HG03378 (cell line): ENCODE data around the gene COX6A2.
"Not testable (repeated sequence)": the region's sequence is repeated elsewhere in the genome, so short reads cannot be mapped to it uniquely, and the experiment has no call there.

Source experiments
- ATAC-seq: cut with Tn5 transposase; IDR thresholded peaks from one replicate; pipeline ENCODE4 v1.9.1; 2021; ENCODE audit warnings: mild to moderate bottlenecking, moderate library complexity; ENCODE audit not compliant: unreplicated experiment

The COX6A2 gene

DNA sequence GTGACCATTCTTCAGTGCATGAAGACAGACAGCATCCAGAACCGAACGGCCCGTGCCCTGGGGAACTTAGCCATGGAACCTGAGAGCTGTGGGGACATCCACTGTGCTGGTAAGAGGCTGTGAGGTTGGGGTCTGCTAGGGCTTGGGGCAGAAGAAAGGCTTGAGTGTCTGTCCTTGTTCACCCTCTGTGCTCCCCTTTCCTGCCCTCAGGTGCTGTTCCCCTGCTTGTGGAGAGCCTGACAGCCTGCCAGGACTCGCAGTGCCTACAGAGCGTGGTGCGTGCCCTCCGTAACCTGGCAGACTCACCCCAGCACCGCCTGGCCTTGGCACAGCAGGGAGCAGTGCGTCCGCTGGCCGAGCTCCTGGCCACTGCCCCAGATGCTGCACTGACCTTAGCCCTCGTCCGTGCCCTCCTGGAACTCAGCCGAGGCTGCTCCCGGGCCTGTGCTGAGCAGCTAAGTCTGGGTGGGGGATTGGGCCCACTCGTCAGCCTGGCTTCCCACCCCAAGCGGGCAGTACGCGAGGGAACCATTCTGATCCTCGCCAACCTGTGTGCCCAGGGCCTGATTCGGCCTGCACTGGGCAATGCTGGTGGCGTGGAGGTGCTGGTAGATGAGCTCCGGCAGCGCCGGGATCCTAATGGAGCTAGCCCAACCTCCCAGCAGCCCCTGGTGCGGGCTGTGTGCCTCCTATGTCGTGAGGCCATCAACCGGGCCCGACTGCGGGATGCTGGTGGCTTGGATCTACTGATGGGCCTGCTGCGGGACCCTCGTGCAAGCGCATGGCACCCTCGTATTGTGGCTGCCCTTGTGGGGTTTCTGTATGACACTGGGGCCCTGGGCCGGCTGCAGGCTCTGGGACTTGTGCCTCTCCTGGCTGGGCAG, 34.0 kb upstream of the COX6A2 start:
- ATAC-seq: no peak

DNA sequence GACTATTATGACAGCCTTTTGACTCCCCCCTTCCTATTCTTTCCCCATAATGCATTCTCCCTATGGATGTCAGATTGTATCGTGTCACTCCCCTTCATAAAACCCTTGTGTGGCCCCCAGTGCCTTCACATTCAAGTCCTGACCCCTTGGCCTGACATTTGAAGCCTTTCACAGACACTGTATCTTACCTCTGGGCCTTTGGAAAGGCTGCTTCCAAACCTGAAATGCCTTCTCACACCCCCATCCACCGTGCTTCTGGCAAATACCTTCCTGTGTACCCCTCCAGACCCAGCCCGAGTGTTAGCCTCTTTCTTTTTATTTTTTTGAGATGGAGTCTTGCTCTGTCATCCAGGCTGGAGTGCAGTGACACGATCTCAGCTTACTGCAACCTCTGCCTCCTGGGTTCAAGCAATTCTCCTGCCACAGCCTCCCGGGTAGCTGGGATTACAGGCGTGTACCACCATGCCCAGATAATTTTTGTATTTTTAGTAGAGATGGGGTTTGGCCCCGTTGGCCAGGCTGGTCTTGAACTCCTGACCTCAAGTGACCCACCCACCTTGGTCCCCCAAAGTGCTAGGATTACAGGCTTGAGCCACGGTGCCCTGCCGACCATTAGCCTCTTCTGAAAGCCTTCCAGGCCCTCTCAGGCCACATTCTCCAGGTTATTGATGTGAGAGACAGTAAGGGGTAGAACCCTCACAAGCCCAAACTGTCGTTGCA, 33.2 kb upstream of the COX6A2 start:
- no peak for ATAC-seq

DNA sequence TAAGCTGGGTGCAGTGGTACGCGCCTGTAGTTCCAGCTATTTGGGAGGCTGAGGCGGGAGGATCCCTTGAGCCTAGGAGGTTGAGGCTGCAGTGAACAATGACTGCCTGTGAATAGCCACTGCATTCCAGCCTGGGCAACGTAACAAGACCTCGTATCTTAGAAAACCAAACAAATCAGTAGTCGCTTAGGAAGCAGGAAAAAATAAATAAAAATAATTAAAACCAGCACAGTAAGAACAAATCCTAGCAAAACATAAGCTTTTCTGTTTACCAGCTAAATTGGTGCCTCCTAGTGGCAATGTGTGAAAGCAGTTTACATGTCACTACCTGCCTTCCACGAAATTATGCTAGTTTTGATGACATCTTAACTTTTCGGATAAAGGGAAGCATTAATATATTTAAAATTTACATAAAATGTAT, 32.4 kb upstream of the COX6A2 start:
- ATAC-seq: no peak

DNA sequence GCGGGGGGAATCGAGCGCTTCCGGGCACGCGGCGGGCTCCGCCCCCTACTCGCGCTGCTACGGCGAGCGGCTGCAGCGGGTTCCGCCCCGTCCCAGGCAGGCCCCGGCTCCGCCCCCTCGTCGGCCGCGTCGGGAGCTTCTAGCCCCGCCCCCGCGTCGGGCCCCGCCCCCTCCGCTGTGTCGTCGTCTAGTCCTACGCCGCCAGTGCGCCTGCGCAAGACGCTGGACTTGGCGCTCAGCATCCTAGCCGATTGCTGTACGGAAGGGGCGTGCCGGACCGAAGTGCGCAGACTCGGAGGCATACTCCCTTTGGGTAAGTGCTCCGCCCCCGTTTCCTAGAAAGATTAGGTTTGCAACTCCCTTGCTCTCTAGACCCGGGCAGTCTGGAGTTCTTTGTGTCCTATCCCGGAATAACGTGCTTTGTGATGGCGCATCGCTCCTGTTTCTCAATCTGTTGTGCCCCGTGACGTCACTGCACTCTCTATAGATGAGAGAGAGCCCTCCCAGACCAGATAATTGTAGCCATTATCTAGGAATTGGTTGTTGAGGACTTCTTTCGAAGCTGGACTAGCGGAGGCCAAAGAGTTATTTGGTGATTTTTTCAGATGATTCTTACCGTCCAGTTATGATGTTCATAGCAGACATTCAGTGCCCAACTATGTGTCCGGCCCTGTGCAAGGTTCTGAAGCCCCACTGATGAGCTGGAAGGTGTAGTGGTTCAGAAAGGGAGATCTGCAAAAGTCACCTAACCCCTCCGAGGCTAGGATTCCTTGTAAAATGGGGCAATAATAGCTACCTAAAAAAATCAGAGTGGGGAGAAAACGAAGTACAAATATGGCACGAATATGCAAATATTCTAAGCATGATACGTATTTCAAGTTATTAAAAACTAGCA, 31.8 kb upstream of the COX6A2 start:
- ATAC-seq: peak; percentile 57

DNA sequence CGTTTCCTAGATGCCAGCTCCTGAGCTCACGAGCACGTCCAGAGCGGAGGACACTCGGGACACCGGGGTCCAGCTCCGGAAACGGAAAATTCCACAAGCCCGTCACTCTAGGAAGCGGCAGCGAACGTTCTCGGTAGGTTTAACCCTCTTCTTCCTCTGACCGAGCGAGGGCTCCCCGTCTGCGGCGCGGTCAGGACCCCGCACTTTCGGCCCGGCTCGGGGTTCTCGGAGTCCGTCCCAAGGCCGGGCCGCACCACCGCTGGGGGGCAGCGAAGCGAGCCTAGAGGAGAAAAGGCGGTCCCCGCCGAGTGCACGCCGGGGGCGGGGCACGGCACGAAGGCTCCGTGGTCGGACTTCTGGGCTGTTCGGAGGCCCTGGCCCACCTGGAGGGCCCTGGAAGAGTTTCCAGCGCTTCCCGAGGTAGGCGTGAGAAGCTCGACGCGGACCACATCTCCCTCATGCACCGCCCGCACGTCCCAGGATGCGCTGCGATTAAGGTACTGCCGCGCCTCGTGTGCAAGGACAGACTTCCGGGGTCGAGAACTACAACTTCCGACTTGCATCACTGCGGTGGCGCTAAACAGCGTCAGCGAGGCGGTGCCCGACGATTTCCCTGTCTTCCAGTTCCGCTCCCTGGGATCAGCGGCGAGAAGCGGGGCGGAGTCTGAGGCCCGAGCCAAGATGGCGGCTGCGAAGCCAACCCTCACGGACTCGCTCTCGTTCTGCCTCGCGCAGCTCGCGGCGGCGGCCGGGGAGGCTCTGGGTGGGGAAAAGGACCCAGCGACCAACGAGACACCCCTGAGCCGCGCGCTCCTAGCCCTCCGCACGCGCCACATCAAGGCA, 30.9 kb upstream of the COX6A2 start, which contains the start of gene ARMC5:
Gene ARMC5, plus strand, starts transcription at position 658 of the 843 bp plus-strand sequence. Its CDS starts 24 bp downstream, at position 682.
- peak; percentile 73 for ATAC-seq

DNA sequence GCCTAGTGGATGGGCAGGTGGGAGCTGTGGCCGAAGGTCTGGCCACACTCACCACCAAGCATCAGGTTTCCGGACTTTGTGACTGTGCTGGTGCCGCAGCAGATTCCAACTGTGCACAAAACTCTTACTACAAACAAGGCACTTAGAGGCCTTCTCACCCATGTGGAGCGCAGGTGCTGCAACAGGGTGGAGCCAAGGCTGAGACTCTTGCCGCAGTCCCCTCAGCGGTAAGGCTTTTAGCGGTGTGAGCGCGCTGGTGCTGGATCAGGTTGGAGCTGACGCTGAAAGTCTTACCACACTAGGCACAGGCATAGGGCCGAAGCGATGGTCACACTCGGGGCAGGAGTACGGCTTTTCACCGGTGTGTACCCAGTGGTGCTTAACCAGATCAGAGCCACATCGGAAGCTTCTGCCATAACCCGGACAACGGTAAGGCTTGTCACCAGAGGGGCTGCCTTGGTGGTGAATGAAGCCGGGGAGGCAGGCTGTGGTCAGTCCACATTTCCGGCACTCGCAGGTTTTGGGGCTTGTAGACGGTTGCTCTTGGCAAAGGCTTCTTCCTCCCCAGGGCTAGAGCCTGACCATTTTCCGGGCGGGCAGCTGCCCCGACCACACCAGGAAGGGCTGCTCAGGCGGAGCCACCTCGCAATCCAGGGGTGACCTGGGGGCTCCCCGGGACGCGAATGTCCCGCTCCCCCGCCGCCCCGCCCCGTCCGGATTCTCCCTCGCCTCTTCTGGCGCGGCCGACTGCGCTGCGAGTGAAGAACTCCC, 30.1 kb upstream of the COX6A2 start:
- ATAC-seq: peak; percentile 4

DNA sequence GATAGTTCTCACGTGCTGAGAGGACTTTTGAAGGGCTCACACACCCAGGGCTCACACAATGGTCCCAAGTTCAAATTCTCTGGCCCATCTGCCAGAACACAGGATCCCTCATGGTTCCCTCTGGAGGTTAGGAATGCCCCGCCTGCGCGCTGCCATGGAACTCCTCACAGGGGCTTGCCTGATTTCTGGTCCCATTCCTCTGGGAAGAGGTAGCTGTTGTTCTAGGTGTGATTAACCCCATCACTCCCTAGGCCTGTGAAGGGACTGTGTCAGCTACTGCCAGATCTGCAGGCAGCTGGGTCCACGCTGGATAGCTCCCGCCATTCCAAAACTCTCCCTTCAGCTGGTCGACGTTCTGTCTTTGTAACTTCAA, 28.8 kb upstream of the COX6A2 start:
- no peak for ATAC-seq

DNA sequence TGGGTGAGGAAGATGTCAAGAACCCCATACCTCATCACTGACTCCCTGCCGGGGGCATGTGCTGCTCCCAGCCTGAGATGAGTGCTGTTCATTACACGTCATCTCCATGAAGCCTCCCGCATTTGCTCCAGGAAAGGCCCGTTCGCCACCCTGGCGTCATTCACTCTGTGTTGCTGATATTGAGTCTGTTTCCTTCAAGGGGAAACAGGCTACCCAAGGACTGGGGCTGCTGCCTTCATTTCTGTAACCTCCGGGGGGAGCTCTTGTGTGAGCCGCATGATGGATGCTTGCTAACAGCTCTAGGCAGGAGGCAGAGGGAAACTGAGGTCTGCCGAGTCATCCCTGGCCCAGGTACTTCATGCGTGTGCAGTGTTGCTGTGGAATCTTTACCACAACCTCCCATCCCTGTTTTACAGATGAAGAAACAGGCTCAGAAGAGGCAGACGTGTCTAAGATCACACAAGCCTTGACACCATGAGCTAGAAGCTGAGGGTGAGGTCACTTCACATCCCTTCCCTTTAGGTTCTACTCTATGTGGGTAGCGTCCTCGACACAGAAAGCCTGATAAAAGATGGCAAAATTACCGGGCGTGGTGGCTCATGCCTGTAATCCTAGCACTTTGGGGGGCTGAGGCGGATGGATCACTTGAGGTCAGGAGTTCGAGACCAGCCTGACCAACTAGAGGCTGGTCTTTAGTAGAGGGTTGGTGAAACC, 27.6 kb upstream of the COX6A2 start:
- no peak for ATAC-seq

DNA sequence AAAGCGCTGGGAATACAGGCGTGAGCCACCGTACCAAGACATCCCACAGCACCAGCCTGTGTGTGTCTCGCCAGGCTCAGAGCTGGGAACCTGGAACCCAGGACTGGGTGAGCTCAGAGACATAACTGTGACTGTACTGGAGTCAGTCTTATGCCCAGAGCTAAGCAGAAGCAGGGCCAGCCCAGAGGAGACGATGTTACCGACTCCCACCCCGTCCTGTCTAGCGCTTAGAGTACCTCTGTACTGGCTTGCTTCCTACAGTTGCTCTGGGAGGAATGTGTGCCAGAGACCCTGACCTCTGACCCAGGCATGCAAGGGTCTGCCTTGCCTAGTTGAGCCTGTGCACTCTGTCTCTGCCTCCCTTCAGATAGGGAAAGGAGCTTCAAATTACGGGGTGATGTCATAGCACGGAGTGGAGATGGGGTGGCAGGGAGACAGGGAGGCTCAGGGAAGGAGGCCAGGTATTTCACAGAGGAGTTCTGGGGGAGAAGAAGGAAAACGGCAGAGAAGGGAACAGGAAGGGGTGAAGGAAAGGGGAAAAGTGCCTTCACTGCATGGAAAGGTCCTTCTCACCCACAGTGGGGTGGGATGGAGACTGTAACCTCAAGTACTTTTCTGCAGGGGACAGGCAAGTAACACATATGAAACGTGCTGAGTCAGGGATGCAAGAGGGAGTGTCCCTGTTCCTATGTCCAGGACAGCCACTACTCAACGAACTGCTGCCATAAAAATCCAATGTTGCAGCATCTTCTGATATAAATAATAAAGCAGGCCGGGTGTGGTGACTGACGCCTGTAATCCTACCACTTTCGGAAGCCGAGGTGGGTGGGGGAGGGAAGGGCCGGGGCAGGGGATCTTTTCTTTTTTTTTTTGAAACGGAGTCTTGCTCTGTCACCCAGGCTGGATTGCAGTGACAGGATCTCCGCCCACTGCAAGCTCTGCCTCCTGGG, 25.4 kb upstream of the COX6A2 start:
- no peak for ATAC-seq

DNA sequence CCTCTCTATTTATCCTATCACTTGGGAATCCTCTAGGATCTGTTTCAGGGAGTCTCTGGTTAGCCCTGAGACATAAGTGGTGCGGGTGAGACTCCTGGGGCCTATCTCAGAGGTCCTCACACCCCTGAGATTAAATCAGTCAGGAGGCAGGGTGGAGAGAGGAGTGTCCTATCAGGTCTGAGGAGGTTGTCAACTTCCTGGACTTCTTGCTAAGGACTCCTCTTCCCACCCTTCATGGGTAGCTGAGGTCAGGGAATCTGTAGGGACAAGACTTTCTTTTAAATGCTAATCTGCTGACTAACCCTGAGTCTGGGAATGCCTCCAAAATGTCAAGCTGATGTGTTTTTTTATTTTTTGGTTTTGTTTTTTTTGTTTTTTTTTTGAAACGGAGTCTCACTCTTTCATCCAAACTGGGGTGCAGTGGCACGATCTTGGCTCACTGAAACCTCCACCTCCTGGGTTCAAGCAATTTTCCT, 24.5 kb upstream of the COX6A2 start:
- ATAC-seq: no peak

DNA sequence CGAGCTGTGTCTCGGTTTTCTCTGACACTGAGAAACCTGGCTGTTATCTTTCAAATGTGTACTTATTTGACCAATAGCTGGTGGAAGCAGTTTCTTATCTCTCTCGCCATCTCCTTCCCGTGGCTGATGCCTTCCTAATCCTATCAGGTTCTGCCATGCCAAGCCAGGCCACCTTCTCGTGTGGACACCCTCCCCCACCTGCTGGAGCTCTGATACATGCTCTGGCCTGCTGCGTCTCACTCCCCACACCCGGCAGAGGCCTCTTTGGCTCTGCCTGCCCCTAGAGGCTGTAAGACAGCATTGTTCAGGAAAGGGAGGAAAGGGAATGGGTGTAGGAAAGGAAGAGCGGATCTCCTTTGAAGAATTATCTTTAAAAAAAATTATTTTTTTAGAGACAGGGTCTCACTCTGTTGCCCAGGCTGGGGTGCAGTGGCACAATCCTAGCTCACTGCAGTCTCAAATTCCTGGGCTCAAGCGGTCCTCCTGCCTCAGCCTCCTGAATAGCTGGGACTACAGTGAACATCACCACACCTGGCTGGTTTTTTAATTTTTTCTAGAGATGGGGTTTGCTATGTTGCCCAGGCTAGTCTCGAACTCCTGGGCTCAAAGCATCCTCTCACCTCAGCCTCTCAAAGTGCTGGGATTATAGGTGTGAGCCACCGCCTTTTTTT, 23.7 kb upstream of the COX6A2 start:
- no peak for ATAC-seq

DNA sequence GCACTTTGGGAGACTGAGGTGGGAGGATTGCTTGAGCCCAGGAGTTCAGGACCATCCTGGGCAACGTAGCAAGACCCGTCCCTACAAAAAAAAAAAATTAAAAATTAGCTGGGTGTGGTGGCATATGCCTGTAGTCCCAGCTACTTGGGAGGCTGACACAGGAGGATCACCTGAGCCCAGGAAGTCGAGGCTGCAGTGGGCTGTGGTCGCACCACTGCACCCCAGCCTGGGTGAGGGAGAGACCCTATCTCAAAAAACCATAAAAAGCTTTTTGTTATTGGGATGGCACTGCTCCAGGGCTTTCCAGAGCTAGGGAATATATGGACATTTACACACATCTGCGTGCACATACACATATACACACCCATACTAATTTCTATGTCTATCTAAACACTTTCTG, 23.0 kb upstream of the COX6A2 start:
- ATAC-seq: no peak

DNA sequence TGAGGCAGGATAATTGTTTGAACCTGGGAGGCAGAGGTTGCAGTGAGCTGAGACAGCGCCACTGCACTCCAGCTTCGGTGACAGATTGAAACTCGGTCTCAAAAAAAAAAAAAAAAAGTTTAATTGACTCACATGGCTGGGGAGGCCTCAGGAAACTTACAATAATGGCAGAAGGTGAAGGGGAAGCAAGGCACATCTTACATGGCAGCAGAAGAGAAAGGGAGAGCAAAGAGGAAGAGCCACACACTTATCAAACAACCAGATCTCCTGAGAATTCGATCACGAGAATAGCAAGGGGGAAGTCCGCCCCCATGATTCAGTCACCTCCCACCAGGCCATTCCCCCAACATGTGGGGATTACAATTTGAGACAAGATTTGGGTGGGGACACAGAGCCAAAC, 17.8 kb upstream of the COX6A2 start:
- not testable (repeated sequence) for ATAC-seq

DNA sequence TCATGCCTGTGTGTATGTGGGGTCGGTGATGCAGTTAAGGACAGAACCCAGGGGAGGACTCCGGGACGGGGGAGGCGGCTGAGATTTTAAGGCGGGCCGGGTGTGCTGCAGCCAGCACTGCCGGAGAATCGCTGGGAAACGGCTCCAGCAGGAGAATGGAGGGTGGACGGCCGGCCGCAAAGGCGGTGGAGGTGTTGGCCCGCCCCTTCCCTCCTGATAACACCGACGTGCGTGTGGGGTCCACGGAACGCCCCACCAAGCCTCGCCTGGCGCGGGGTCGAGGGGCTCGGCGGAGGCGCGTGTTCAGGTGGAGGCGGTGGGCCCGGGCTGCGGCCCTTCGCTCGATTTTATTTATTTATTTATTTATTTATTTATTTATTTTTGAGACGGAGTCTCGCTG, 13.8 kb upstream of the COX6A2 start:
- no peak for ATAC-seq

DNA sequence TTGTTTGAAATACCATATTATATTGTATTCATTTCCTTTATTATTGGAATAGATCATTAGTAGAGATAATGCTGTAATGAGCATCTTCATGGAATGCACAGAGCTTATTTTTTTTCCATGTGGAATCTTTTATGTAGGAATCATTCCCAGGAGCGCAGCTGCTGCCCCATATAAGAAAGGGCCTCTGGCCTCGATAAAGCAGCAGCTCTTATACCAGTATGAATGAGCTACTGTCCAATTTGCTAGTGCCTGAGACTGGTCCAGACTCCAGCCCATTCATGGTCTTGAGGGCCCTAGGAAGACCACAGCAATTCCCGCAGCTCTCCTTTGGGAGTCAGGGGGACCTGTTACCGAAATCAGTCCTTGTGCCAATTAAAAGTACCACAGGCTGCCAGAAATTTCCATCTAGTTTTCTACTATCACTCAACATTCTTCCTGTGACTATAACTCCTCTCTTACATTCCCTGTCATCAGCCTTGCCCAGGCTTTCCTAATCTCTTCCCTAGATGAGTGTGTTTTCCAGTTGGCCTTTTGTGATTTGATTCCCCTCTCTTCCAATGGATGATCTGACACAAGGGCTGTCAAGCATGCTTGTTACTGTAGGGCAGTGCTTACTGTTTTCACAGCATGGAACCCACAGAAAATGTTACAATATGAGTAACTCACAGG, 12.5 kb upstream of the COX6A2 start:
- no peak for ATAC-seq

DNA sequence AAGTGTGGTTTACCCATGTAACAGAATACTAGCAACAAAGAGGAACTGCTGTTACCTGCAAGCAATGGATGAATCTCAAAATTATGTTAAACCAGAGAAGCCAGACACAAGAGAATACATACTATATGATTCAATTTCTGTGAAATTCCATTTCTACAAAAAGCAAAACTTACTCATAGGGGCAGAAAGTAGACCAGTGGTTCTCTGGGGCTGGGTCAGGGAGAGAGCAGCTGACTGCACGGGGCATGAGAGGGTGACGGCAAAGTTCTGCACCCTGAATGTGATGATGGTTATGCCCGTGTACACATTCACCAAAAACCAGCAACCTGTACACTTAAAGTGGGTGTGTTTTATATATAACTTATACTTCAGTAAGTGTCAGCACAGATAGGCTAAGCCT, 11.4 kb upstream of the COX6A2 start:
- ATAC-seq: no peak
